ENCODE results near the gene SPAG16.
"Not testable (repeated sequence)": the region's sequence is repeated elsewhere in the genome, so short reads cannot be mapped to it uniquely, and the experiment has no call there.

The SPAG16 gene

DNA sequence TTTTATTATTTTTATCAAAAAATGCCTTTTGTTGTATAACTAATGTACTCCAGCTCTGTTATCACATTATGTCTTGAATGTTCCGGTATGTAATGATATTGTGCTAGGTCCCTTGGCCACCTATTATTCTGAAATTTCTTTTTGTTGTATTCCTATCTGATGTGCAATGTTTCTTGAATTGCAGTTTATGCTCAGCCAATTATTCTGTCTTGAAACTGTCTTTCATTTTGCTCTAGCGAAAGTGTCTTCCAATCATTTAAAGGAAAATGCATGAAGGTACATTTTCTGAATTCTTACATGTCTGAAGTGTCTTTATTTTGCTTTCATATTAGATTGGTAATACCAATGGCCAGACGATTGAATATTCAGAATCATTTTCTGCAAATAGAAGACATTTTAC is 277.5 kb downstream of the SPAG16 start:
- DNase-seq: no peak

DNA sequence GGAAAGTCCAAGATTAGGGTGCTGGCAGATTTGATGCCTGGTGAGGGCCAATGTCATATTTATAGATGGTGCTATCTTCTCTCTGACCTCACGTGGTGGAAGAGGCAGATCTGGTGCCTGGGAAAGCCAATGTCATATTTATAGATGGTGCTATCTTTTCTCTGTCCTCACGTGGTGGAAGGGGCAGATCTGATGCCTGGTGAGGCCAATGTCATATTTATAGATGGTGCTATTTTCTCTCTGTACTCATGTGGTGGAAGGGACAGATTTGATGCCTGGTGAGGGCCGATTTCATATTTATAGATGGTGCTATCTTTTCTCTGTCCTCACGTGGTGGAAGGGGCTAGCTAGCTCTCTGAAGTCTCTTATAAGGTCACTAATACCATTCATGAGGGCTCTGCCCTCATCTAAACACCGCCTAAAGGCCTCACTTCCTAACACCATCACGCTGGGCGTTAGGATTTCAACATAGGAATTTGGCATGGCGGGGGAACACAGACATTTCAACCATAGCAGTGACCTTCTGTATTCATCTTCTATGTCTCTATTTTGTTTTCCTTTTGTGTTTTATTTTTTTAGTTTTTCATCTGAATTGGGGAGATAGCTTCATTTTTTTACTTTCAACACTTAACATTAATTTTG is 278.4 kb downstream of the SPAG16 start:
- DNase-seq: no peak

- DNase-seq: no peak
Measured at GRCh38 chr2:213566846-213567245, 282.6 kb downstream of the SPAG16 start.

GRCh38 chr2:213609570-213610170 is 325.4 kb downstream of the SPAG16 start:
- DNase-seq: no peak

DNA sequence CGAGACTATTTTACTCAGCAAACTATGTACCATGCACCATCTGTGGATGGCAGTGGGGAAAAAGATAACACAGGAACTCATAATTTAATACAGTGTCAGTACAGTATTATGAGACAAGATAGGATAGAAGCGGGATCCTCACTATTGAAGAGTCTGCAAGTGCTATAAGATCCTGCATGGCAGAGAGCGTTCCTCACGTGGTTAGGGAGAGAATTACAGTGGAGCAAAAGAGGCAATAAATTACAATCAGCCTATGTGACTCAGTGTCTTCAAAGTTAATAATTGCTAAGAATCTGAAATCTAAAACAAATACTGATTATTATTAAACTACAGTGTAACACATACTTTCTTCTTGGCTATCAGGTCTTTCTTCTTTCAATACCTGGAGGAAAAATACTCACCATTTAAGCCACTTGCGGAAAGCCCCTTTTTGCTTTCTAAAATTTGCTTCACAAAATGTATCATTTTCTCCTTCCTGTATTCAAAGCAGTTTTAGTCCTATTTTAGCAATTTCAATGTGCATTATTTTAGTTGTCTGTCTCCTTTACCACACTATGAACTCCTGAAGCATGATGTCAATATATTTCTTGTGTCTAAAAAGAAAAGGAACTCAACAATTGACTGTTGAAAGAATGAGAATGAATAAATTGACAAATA is 342.9 kb downstream of the SPAG16 start:
- DNase-seq: no peak

- no peak for DNase-seq
Measured at GRCh38 chr2:213627835-213628460, 343.7 kb downstream of the SPAG16 start.

DNA sequence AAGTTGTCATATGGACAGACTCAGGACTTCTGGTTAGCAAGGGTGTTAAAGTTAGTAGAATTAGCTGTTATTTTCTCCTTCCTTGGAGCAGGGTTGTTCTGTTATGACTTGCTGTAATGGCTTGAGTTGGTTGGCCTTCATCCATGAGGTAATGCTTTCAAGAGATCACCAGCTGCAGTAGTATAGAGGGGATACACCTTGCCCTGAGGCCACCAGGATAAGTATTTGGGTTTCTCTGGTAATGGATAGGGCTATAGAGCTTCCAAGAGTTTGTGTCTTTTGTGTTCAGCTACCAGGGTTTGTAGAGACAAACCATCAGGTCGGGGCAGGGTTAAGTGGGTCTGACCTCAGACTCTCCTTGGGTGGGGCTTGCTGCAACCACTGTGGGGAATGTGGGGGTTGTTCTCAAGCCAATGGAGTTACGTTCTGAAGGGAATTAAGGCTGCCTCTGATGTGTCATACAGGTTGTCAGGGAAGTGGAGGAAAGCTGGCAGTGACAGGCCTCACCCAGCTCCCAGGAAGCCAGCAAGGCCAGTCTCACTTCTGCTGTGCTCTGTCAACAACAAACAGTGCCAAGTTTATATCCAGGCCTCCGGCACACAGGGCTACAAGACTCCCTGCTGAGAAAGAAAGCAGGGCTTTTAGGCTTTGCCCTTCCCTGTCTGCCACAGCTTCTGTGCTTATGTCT is 356.6 kb downstream of the SPAG16 start:
- no peak for DNase-seq

- DNase-seq: no peak
Measured at GRCh38 chr2:213644926-213645325, 360.7 kb downstream of the SPAG16 start.

GRCh38 chr2:213649176-213649575 is 364.9 kb downstream of the SPAG16 start:
- no peak for DNase-seq

DNA sequence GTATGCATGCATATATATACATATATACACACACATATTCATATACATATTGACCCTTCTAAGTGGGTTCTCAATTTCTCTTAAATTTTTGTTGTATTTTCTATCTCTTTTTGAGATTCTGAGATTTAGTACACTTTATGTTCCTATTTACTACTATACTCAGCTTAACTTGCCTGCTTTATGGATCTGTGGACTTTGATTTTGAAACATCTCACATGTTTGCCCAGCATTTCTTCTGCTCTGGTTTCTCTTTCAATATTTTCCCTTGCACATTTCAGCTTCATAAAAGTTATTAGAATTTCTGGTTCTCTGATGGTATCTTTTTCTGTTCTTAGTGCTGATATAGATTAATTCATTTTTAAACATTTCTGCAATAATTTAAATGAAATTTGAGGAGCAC is 380.6 kb downstream of the SPAG16 start:
- no peak for DNase-seq

DNA sequence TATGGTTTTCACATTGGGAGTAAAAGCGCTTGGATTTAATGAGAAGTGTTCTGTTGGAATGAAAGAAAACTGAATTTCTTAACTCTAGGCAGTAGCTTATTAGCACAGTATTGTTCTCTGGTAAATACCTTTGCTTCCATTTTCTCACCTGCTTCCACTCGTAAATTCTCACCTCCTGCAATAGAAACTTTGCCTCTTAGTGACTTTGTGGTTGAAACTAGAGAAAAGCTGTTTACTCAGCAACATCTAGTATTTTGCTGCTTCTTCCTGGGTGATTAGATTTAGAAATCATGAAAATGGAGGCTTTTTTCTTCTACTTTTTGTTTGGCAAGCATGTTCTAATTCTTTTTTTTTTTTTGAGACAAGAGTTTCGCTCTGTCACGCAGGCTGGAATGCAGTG is 385.4 kb downstream of the SPAG16 start:
- DNase-seq: no peak

DNA sequence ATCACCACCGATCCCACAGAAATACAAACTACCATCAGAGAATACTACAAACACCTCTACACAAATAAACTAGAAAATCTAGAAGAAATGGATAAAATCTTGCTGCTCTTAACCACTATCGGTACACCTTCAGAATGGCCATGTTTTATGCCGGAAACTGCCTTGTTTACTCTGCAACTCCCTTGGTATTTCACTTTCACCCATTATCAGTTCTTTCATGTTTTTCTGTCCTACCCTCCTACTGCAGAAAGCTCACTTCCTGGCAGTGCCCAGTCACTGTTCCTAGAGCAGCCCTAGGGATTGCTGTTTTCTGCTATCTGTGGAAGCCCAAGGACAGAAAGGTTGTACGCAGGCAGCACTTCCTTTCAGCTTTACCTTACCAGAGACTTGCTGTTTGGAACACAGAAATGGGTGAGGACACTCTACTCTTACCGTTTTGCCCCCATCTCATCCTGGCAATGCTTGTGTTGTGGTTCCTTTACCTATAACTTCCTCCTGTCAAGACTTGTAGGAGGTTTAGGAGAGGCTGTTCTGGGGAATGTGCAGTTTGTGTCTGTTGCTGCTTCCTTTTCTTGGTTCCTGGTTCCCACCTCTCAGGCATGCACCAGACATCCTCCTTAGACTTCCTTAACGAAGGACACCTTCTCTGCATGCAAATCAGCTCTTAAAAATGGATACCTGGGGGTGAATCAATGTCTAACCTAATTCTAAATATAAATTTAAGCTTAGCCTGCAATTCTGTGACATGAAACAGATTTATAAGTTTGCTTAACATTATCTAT is 394.4 kb downstream of the SPAG16 start:
- no peak for DNase-seq

DNA sequence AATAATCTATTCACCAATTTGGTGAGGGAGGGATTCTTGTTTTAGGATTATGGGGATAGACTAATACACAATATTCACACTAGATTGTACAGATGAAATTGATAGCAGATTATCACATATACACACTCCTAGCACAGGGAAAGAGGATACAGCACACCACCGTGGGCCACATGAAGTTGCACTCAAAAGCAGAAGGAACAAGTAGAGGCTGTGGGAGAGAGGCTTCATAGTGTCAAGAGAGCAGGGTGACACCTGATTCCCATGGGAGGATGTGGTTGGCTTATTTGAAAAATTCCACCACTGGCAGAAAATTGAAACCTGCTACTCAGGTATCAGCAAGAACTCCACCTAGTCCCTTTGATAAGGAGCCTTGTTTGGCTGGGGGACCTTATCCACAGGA is 395.6 kb downstream of the SPAG16 start:
- no peak for DNase-seq

- no peak for DNase-seq
Measured at GRCh38 chr2:213682276-213682675, 398.0 kb downstream of the SPAG16 start.

DNA sequence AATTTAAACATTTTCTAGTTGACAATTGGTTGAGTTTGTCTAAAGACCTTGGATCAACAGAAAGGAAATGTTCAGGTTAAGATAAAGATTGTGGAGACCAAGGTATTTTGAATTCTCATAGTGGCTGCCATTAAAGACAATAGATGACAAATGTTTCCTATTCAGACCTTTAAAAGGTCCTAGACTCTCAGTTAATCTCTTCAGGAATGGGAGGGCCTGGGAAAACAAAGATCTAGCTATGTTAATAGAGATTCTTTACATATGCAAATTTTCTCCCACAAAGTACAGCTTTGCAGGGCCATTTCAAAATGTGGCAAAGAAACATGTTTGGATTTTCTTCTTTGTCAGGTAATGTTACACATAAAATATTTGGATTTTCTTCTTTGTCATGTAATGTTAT is 403.9 kb downstream of the SPAG16 start:
- no peak for DNase-seq

GRCh38 chr2:213688825-213689224 is 404.6 kb downstream of the SPAG16 start:
- not testable (repeated sequence) for DNase-seq

GRCh38 chr2:213689585-213689984 is 405.3 kb downstream of the SPAG16 start:
- no peak for DNase-seq

GRCh38 chr2:213691351-213691750 is 407.1 kb downstream of the SPAG16 start:
- DNase-seq: no peak

- DNase-seq: no peak
Measured at GRCh38 chr2:213696442-213696841, 412.2 kb downstream of the SPAG16 start.

DNA sequence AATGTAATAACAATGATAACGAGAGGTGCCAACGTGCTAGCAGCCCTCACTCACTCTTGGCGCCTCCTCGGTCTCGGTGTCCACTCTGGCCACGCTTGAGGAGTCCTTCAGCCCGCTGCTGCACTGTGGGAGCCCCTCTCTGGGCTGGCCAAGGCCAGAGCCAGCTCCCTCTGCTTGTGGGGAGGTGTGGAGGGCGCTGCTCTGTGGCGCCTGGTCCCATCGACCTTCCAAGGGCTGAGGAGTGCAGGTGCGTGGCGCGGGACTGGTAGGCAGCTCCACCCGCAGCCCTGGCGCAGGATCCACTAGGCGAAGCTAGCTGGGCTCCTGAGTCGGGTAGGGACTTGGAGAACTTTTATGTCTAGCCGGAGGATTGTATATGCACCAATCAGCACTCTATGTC is 417.1 kb downstream of the SPAG16 start:
- DNase-seq: not testable (repeated sequence)

DNA sequence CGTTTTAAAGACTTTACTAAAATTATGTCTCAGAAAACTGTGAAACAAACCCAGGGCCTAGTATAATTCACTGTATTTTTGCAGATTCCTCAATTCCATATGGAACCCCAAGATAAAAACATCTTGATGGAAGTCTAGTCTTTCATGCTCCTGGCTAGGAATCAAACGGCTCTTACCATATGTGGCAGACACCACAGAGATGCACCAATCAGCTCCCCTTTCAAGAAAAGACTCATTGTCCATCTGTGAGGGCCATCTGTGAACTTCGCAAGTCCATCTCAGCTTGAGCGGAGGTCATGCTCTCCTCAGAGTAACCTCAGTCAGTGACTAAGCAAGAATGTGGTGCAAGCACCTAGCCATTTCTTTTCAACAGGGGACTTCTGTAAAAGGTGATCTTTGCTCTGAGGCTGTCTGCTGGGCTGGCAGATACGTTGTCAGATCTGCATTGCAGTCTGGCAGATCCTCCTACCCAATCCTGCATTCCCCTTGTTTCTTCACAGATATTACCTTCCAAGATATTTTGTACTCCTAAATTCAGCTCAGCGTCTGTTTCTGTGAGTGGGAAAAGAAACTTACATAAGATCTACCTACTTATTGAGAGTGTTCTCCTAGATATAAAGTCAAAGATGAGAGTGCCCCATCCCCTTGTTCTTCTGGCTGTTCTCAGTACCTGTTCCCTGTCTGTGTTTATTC is 419.3 kb downstream of the SPAG16 start:
- no peak for DNase-seq

DNA sequence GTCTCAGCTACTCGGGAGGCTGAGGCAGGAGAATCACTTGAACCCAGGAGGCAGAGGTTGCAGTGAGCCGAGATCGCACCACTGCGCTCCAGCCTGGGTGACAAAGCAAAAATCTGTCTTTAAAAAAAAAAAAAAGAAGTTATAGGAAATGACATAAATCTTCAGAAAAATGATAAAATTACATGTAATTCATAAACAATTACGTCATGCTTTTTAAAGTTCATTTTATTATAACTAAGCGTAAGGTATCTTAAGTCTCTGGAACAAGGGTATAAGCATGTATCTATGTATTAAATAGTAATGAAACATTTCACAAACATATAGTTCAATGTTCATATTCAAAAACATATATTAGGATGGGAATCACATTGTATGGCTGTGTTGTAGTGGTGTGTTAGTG is 425.9 kb downstream of the SPAG16 start:
- no peak for DNase-seq
